Measurements from ENCODE around the gene NAGS. TPM values are rescaled to one million over a fixed set of nuclear protein-coding genes. Genes with fewer than 3 reads are reported as not detected.
"Not testable (repeated sequence)": the region's sequence is repeated elsewhere in the genome, so short reads cannot be mapped to it uniquely, and the experiment has no call there.

The NAGS gene
- total RNA-seq, 1 experiment from 2014 or later: 10.0 TPM

DNA sequence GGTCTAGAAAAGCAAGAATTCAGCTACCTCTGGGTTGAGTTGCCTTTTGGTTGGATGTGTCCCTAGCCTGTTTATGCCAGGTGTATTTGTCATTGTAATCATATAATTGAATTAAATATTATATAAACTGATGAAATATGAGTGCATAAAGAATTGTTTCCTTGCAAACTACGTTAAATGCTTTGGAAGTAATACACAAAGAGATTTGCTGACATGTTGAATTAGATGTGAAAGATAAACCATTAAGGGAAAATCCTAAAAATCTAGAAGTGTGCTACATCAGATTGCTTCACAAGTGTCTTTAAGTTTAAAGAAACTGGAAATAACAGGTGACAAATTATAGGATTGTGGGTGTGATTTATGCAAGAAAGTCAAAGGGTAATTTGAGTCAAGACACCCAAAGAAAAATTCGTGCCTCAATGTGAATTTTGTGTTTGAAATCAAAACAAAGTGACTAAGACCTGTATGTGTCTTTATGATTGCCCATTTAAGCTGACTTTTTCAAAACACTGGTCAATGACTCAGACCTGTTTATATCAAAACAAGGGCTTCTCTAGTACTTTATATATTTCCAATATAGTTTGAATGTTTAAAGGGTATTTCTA lies 45.6 kb upstream of the NAGS start:
- Histone ChIP-seq H3K79me2 (ENCODE audit: insufficient read depth, low read length) (no peaks in the 10 kb centered on the region), H2AFZ (ENCODE audit: low read depth, low read length, poor library complexity, severe bottlenecking) (no peak overlapping the region), H3K9me2 (ENCODE audit: insufficient read depth) (no peaks in the 10 kb centered on the region), H4K20me1 (ENCODE audit: insufficient read depth) (no peaks in the 10 kb centered on the region), H3K9me3 (ENCODE audit: control insufficient read depth in 1 of 2, insufficient read depth in 1 of 2, low read depth in 1 of 2, low read length in 2 of 2) (no peaks in the 10 kb centered on the region), H3K27ac (ENCODE audit: low read depth, low read length) (no peak overlapping the region), H3K4me2 (ENCODE audit: low read length) (no peak overlapping the region), H3K4me3 (replicated peaks in 1 of 2; ENCODE audit: low read depth in 1 of 2, low read length in 2 of 2) (no peak overlapping the region), H3K4me1 (ENCODE audit: control insufficient read depth in 1 of 2, insufficient read depth in 2 of 2, low read length in 2 of 2) (no peaks in the 10 kb centered on the region; a peak in 1 of 4 replicates), H3K27me3 (ENCODE audit: insufficient read depth, low read length) (no peaks in the 10 kb centered on the region), H3K9ac (ENCODE audit: low read length) (no peak overlapping the region), H3K36me3 (ENCODE audit: control insufficient read depth in 1 of 2, insufficient read depth in 2 of 2, low read length in 2 of 2) (no peaks in the 10 kb centered on the region)
- CTCF ChIA-PET: interaction anchor here (0.7 to 1.2 kb wide), 2 partner anchors 9 to 15 kb away, joined by 5 read pairs; no protein-coding TSS in a partner anchor
- ATAC-seq: no peak
- RAD21 ChIA-PET (ENCODE audit: low non-redundant PET in 1 of 2, low total read pairs in 2 of 2, uncharacterized antibody in 2 of 2, unreplicated experiment in 2 of 2): no interaction called here
- intact Hi-C loops (cut with micrococcal nuclease): no loop called here
- no peak for TF ChIP-seq ZNF274 (IDR thresholded peaks at IDR 0.05; ENCODE audit: low read depth, low read length)
- no peak for TF ChIP-seq SRF (IDR thresholded peaks at IDR 0.05; ENCODE audit: low read depth)
- no peak for TF ChIP-seq YY1 (IDR thresholded peaks at IDR 0.05; ENCODE audit: extremely low read depth, insufficient replicate concordance, low read depth, low read length)
- no peak for TF ChIP-seq ELF1 (IDR thresholded peaks at IDR 0.05; ENCODE audit: borderline replicate concordance, low read depth)
- TF ChIP-seq, protein P1, sequence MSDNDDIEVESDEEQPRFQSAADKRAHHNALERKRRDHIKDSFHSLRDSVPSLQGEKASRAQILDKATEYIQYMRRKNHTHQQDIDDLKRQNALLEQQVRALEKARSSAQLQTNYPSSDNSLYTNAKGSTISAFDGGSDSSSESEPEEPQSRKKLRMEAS (IDR thresholded peaks at IDR 0.05): no peak
- TF ChIP-seq RAD21 (IDR thresholded peaks at IDR 0.05; ENCODE audit: low read depth): no peak
- TF ChIP-seq EZH2phosphoT487 (IDR thresholded peaks at IDR 0.05; ENCODE audit: borderline replicate concordance): no peak
- no peak for TF ChIP-seq POLR2AphosphoS5 (IDR thresholded peaks at IDR 0.05; ENCODE audit: low read depth, low read length)
- TF ChIP-seq ATF3 (IDR thresholded peaks at IDR 0.05): no peak
- TF ChIP-seq, protein P2, sequence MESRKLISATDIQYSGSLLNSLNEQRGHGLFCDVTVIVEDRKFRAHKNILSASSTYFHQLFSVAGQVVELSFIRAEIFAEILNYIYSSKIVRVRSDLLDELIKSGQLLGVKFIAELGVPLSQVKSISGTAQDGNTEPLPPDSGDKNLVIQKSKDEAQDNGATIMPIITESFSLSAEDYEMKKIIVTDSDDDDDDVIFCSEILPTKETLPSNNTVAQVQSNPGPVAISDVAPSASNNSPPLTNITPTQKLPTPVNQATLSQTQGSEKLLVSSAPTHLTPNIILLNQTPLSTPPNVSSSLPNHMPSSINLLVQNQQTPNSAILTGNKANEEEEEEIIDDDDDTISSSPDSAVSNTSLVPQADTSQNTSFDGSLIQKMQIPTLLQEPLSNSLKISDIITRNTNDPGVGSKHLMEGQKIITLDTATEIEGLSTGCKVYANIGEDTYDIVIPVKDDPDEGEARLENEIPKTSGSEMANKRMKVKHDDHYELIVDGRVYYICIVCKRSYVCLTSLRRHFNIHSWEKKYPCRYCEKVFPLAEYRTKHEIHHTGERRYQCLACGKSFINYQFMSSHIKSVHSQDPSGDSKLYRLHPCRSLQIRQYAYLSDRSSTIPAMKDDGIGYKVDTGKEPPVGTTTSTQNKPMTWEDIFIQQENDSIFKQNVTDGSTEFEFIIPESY (IDR thresholded peaks at IDR 0.05; ENCODE audit: extremely low read depth, insufficient replicate concordance, low read length): no peak
- TF ChIP-seq ZFX (IDR thresholded peaks at IDR 0.05): no peak
- BruUV-seq (replicated peaks): no TSS peak
- POLR2A ChIA-PET: no interaction called here
- no peak for DNase-seq (ENCODE audit: low read depth, low spot score)

- H3K27ac ChIP-seq (ENCODE audit: low read depth, low read length); H2AFZ ChIP-seq (ENCODE audit: low read depth, low read length, poor library complexity, severe bottlenecking); BruUV-seq (replicated peaks); H3K9me2 ChIP-seq (ENCODE audit: insufficient read depth); H3K4me1 ChIP-seq (ENCODE audit: control insufficient read depth in 1 of 2, insufficient read depth in 2 of 2, low read length in 2 of 2); H3K4me3 ChIP-seq (replicated peaks in 1 of 2; ENCODE audit: low read depth in 1 of 2, low read length in 2 of 2); H3K9me3 ChIP-seq (ENCODE audit: control insufficient read depth in 1 of 2, insufficient read depth in 1 of 2, low read depth in 1 of 2, low read length in 2 of 2); DNase-seq (ENCODE audit: low read depth, low spot score); H4K20me1 ChIP-seq (ENCODE audit: insufficient read depth); ATAC-seq; H3K79me2 ChIP-seq (ENCODE audit: insufficient read depth, low read length); POLR2A ChIA-PET; intact Hi-C loops (cut with micrococcal nuclease); H3K9ac ChIP-seq (ENCODE audit: low read length); H3K4me2 ChIP-seq (ENCODE audit: low read length); H3K36me3 ChIP-seq (ENCODE audit: control insufficient read depth in 1 of 2, insufficient read depth in 2 of 2, low read length in 2 of 2); H3K27me3 ChIP-seq (ENCODE audit: insufficient read depth, low read length): not testable (repeated sequence)
- CTCF ChIA-PET: interaction anchor here (0.9 kb wide), 1 partner anchor 33 kb away, joined by 4 read pairs; no protein-coding TSS in a partner anchor
- RAD21 ChIA-PET (ENCODE audit: low non-redundant PET in 1 of 2, low total read pairs in 2 of 2, uncharacterized antibody in 2 of 2, unreplicated experiment in 2 of 2): interaction anchor here in 1 of 2 experiments (1.2 kb wide), 1 partner anchor 17 kb away, joined by 3 read pairs; no protein-coding TSS in a partner anchor
These were observed 43.1 kb upstream of the NAGS start for GRCh38 chr17:43961292-43961691.

Data from HCT116 (cell line).